Esophagus muscularis mucosa (tissue), 3 donors: ENCODE measurements around the gene SENP7.

Experiments used
- CTCF ChIP-seq, 3 experiments: fragments of 200-600 bp in 2 of 3; fragments of 450-650 bp in 1 of 3; sonication (generic) in 2 of 3; IDR thresholded peaks; one replicate each; pipeline ENCODE4 v1.5.1; 2017 to 2019; ENCODE audit warnings: antibody characterized with exemption in 3 of 3, mild to moderate bottlenecking in 2 of 3, moderate library complexity in 1 of 3
- POLR2A ChIP-seq: fragments of 450-650 bp; IDR thresholded peaks from one replicate; pipeline ENCODE4 v1.6.1; 2017; ENCODE audit warnings: antibody characterized with exemption, moderate library complexity, mild to moderate bottlenecking, low read depth

GRCh38 chr3:101383656-101384055 lies 129.4 kb downstream of the SENP7 start:
- no peak for TF ChIP-seq CTCF (IDR thresholded peaks at IDR 0.05)
- TF ChIP-seq POLR2A = no peak
